Activated CD4-positive, alpha-beta T cell treated with anti-CD3 and anti-CD28 coated beads for 36 hours (primary cell): ENCODE data around the gene XCR1. TPM values are rescaled to one million over a fixed set of nuclear protein-coding genes. Genes with fewer than 3 reads are reported as not detected.
"Not testable (repeated sequence)": the region's sequence is repeated elsewhere in the genome, so short reads cannot be mapped to it uniquely, and the experiment has no call there.

Experiments used
- ATAC-seq: fragments of 200-7000 bp; cut with Tn5 transposase; one replicate; pipeline ENCODE4 v1.10.0; 2021; ENCODE audit warnings: mild to moderate bottlenecking, moderate library complexity
- CTCF ChIA-PET: fragments of 350-600 bp; sonication (Branson Sonifier 250); formaldehyde crosslinking; loops from one replicate; lab custom pipeline; 2021; ENCODE audit warnings: antibody characterized with exemption; lab: Charles Lee
- POLR2A ChIA-PET: fragments of 350-600 bp; sonication (Branson Sonifier 250); formaldehyde crosslinking; loops from one replicate; lab custom pipeline; 2021; ENCODE audit warnings: antibody characterized with exemption, inconsistent platforms; lab: Charles Lee
- DNase-seq: peaks from one replicate; pipeline ENCODE4 v3.0.0-alpha.2; 2020
- H3K27ac Mint-ChIP-seq: one replicate; pipeline ENCODE4 v1.8.0; 2021; ENCODE audit warnings: mixed read lengths
- H3K27me3 Mint-ChIP-seq: one replicate; pipeline ENCODE4 v1.8.0; 2021; ENCODE audit warnings: mixed read lengths
- H3K36me3 Mint-ChIP-seq: one replicate; pipeline ENCODE4 v1.8.0; 2021; ENCODE audit warnings: low read depth, mixed read lengths
- H3K4me1 Mint-ChIP-seq: one replicate; pipeline ENCODE4 v1.8.0; 2021; ENCODE audit warnings: mixed read lengths
- H3K4me3 Mint-ChIP-seq: one replicate; pipeline ENCODE4 v1.8.0; 2021; ENCODE audit warnings: mild to moderate bottlenecking, moderate library complexity, mixed read lengths
- H3K9me3 Mint-ChIP-seq: one replicate; pipeline ENCODE4 v1.8.0; 2021; ENCODE audit warnings: low read depth, mixed read lengths
- intact Hi-C, 2 experiments: fragments of 100-400 bp; cut with DNase I in 1 of 2; cut with micrococcal nuclease in 1 of 2; formaldehyde crosslinking; loops; one replicate each; pipeline versions ENCODE4 v1.14.2 to v1.15.1; 2022 to 2024; cut with DNase I, micrococcal nuclease
- total RNA-seq, 2 experiments: library from RNA; stranded (reverse); gene quantifications; one replicate each; pipeline ENCODE4 v1.2.3, GENCODE V29; 2021

XCR1 gene
- total RNA-seq, 2 experiments from 2014 or later: not detected

- DNase-seq (no peak), ATAC-seq (no peak)
- peaks cover 4% of the 10 kb centered on the region for H3K4me1 Mint-ChIP-seq
- POLR2A ChIA-PET: no interaction called here
- CTCF ChIA-PET: no interaction called here
- H3K27me3 Mint-ChIP-seq: peaks cover 3% of the 10 kb centered on the region
- H3K9me3 Mint-ChIP-seq: no peaks in the 10 kb centered on the region
- no peaks in the 10 kb centered on the region for H3K36me3 Mint-ChIP-seq
- H3K4me3 Mint-ChIP-seq: no peak overlapping the region
- intact Hi-C loops: no loop called here
- H3K27ac Mint-ChIP-seq: no peak overlapping the region
Measured at GRCh38 chr3:46006238-46007032, 20.8 kb downstream of the XCR1 start.

- intact Hi-C loops, ATAC-seq, POLR2A ChIA-PET, H3K4me1 Mint-ChIP-seq, DNase-seq, CTCF ChIA-PET, H3K4me3 Mint-ChIP-seq, H3K9me3 Mint-ChIP-seq, H3K36me3 Mint-ChIP-seq, H3K27ac Mint-ChIP-seq, H3K27me3 Mint-ChIP-seq: not testable (repeated sequence)
Measured at GRCh38 chr3:46003706-46004105, 23.6 kb downstream of the XCR1 start.

GRCh38 chr3:46001178-46001577 is 26.1 kb downstream of the XCR1 start:
- no peak for ATAC-seq
- intact Hi-C loops: no loop called here
- Mint-ChIP-seq H3K27ac (no peak overlapping the region), H3K27me3 (no peaks in the 10 kb centered on the region), H3K4me3 (no peak overlapping the region), H3K36me3 (peaks cover 3% of the 10 kb centered on the region), H3K4me1 (peaks cover 6% of the 10 kb centered on the region), H3K9me3 (no peaks in the 10 kb centered on the region)
- CTCF ChIA-PET: interaction anchor here (1.5 kb wide), 1 partner anchor 9 kb away, joined by 3 read pairs; no protein-coding TSS in a partner anchor
- POLR2A ChIA-PET: no interaction called here
- DNase-seq: no peak

GRCh38 chr3:45997942-45998341 is 29.3 kb downstream of the XCR1 start:
- H3K9me3 Mint-ChIP-seq: no peaks in the 10 kb centered on the region
- H3K36me3 Mint-ChIP-seq: peaks cover 6% of the 10 kb centered on the region
- POLR2A ChIA-PET: no interaction called here
- DNase-seq: no peak
- H3K4me3 Mint-ChIP-seq: no peak overlapping the region
- H3K4me1 Mint-ChIP-seq: peaks cover 26% of the 10 kb centered on the region
- intact Hi-C loops: loop anchor here in 1 of 2 experiments (2.0 kb wide), 1 partner anchor 21 kb away; no protein-coding TSS in a partner anchor
- H3K27me3 Mint-ChIP-seq: no peaks in the 10 kb centered on the region
- no peak for ATAC-seq
- no peak overlapping the region for H3K27ac Mint-ChIP-seq
- CTCF ChIA-PET: no interaction called here

GRCh38 chr3:45997499-45997898 is 29.8 kb downstream of the XCR1 start:
- H3K36me3 Mint-ChIP-seq, H3K4me3 Mint-ChIP-seq, CTCF ChIA-PET, POLR2A ChIA-PET, ATAC-seq, H3K9me3 Mint-ChIP-seq, H3K27ac Mint-ChIP-seq, intact Hi-C loops, H3K27me3 Mint-ChIP-seq, DNase-seq: not testable (repeated sequence)
- H3K4me1 Mint-ChIP-seq: peaks cover 30% of the 10 kb centered on the region

- H3K9me3 Mint-ChIP-seq: no peaks in the 10 kb centered on the region
- peaks cover 43% of the 10 kb centered on the region for H3K4me1 Mint-ChIP-seq
- H3K27ac Mint-ChIP-seq: peak within 1 kb of the TSS; percentile 93
- ATAC-seq (peak; percentile 89), DNase-seq (peak; percentile 94)
- H3K4me3 Mint-ChIP-seq: peak within 1 kb of the TSS; percentile 80
- H3K36me3 Mint-ChIP-seq: peaks cover 10% of the 10 kb centered on the region
- no peaks in the 10 kb centered on the region for H3K27me3 Mint-ChIP-seq
- POLR2A ChIA-PET: interaction anchor here (0.9 to 1.1 kb wide), 2 partner anchors 14 to 53 kb away, joined by 3 to 4 read pairs; partner anchors contain the start of gene CXCR6
- intact Hi-C loops: loop anchor here (1.0 to 2.0 kb wide), 4 partner anchors 15 to 53 kb away; partner anchors contain the start of gene CXCR6 (in 2 of the 2)
- CTCF ChIA-PET: interaction anchor here (0.6 to 1.6 kb wide), 10 partner anchors 14 to 1736 kb away, joined by 3 to 6 read pairs (median 3); partner anchors contain the start of gene CXCR6
Measured at GRCh38 chr3:45995236-45996192, 31.8 kb downstream of the XCR1 start, which contains the start of gene FYCO1. Gene FYCO1, minus strand, starts transcription at chr3:45995824. Its CDS starts 10,914 bp downstream, at chr3:45984910.

GRCh38 chr3:45994419-45995235 is 32.7 kb downstream of the XCR1 start:
- no peaks in the 10 kb centered on the region for H3K9me3 Mint-ChIP-seq
- peaks cover 13% of the 10 kb centered on the region for H3K36me3 Mint-ChIP-seq
- no peaks in the 10 kb centered on the region for H3K27me3 Mint-ChIP-seq
- peak overlapping the region; percentile 93 for H3K27ac Mint-ChIP-seq
- peaks cover 51% of the 10 kb centered on the region for H3K4me1 Mint-ChIP-seq
- CTCF ChIA-PET: interaction anchor here (0.5 to 1.8 kb wide), 8 partner anchors 12 to 1737 kb away, joined by 3 to 5 read pairs (median 4); no protein-coding TSS in a partner anchor
- intact Hi-C loops: loop anchor here (1.0 to 2.0 kb wide), 4 partner anchors 14 to 52 kb away; partner anchors contain the start of gene CXCR6 (in 2 of the 2)
- H3K4me3 Mint-ChIP-seq: peak overlapping the region; percentile 80
- DNase-seq (peak; percentile 69), ATAC-seq (peak; percentile 30)
- POLR2A ChIA-PET: interaction anchor here (0.6 to 1.1 kb wide), 2 partner anchors 14 to 110 kb away, joined by 4 to 6 read pairs; no protein-coding TSS in a partner anchor

- H3K27ac Mint-ChIP-seq: peak overlapping the region; percentile 65
- DNase-seq (no peak), ATAC-seq (peak; percentile 27)
- CTCF ChIA-PET: interaction anchor here (0.7 to 1.8 kb wide), 13 partner anchors 11 to 302 kb away, joined by 3 to 9 read pairs (median 3); partner anchors contain the start of gene CXCR6
- no peaks in the 10 kb centered on the region for H3K27me3 Mint-ChIP-seq
- peaks cover 13% of the 10 kb centered on the region for H3K36me3 Mint-ChIP-seq
- peaks cover 61% of the 10 kb centered on the region for H3K4me1 Mint-ChIP-seq
- H3K4me3 Mint-ChIP-seq: no peak overlapping the region
- POLR2A ChIA-PET: no interaction called here
- intact Hi-C loops: loop anchor here (2.0 kb wide), 3 partner anchors 13 to 51 kb away; partner anchors contain the start of gene CXCR6 (in 1 of the 2)
- H3K9me3 Mint-ChIP-seq: no peaks in the 10 kb centered on the region
Measured at GRCh38 chr3:45993421-45994027, 33.8 kb downstream of the XCR1 start.

- POLR2A ChIA-PET: no interaction called here
- ATAC-seq (no peak), DNase-seq (no peak)
- Mint-ChIP-seq H3K4me1 (peaks cover 65% of the 10 kb centered on the region), H3K27ac (peak overlapping the region; percentile 65), H3K27me3 (no peaks in the 10 kb centered on the region), H3K36me3 (peaks cover 13% of the 10 kb centered on the region), H3K4me3 (no peak overlapping the region), H3K9me3 (no peaks in the 10 kb centered on the region)
- intact Hi-C loops: no loop called here
- CTCF ChIA-PET: interaction anchor here (0.9 to 1.8 kb wide), 4 partner anchors 22 to 86 kb away, joined by 3 to 9 read pairs (median 4); partner anchors contain the start of gene CXCR6
Measured at GRCh38 chr3:45992821-45993221, 34.5 kb downstream of the XCR1 start.
